Tibial artery (tissue), 4 donors: ENCODE measurements around the gene TMEM247.

ENCODE experiments used
- DNase-seq, 2 donors: peaks; one replicate each; pipeline ENCODE4 v3.0.0-alpha.2; 2019
- H3K27ac ChIP-seq, 2 donors: fragments of 200-600 bp; sonication (generic) in 1 of 2; 1 replicate in 1 of 2; 2 replicates in 1 of 2; pipeline ENCODE4 v1.5.1; 2018 to 2019; ENCODE audit warnings: mild to moderate bottlenecking in 1 of 2
- H3K27me3 ChIP-seq, 2 donors: fragments of 200-600 bp; sonication (generic) in 1 of 2; one replicate each; pipeline versions ENCODE4 v1.5.1 to v1.6.0; 2016 to 2019
- H3K36me3 ChIP-seq, 3 donors: fragments of 200-600 bp; sonication (generic) in 2 of 3; one replicate each; pipeline ENCODE4 v1.5.1; 2016 to 2019; ENCODE audit warnings: mild to moderate bottlenecking in 2 of 3
- H3K4me1 ChIP-seq, 4 donors: fragments of 200-600 bp; sonication (generic) in 2 of 4; 1 replicate in 3 of 4; 2 replicates in 1 of 4; pipeline ENCODE4 v1.5.1; 2016 to 2019
- H3K4me3 ChIP-seq, 2 donors: fragments of 200-600 bp; sonication (generic) in 1 of 2; 1 replicate in 1 of 2; 2 replicates in 1 of 2; pipeline ENCODE4 v1.5.1; 2018 to 2019; ENCODE audit warnings: mild to moderate bottlenecking in 2 of 2
- H3K9me3 ChIP-seq, 3 donors: fragments of 200-600 bp; sonication (generic) in 1 of 3; one replicate each; pipeline ENCODE4 v1.5.1; 2016 to 2019
- CTCF ChIP-seq, 2 experiments: fragments of 200-600 bp in 1 of 2; fragments of 450-650 bp in 1 of 2; IDR thresholded peaks; one replicate each; pipeline ENCODE4 v1.5.1; 2017 to 2019; ENCODE audit warnings: antibody characterized with exemption in 2 of 2, mild to moderate bottlenecking in 1 of 2, moderate library complexity in 1 of 2
- intact Hi-C: fragments of 100-400 bp; cut with DNase I; formaldehyde crosslinking; loops from one replicate; pipeline ENCODE4 v1.15.0; 2023; ENCODE audit warnings: low total_unique reads

The TMEM247 gene

DNA sequence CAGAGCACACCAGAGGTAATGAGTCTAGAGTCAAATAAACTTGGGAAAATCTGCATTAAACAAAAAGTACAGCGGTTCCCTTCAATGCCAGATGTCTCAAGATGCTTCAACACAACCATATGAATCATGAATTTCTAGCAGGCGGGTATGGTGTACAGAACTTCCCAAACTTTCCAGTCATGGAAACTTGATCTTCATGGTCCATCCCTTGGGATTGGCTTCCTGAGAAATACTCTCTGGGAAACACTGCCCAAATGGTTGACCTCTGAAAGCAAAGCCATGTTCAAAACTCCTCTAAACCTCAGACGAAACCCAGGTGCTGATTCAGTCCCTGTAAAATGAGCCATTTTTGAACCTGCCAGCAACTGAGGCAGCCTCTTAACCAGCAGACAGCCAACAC lies 16.4 kb upstream of the TMEM247 start:
- intact Hi-C loops, result no loop called here
- H3K36me3 ChIP-seq, result no peaks in the 10 kb centered on the region
- DNase-seq, result no peak

DNA sequence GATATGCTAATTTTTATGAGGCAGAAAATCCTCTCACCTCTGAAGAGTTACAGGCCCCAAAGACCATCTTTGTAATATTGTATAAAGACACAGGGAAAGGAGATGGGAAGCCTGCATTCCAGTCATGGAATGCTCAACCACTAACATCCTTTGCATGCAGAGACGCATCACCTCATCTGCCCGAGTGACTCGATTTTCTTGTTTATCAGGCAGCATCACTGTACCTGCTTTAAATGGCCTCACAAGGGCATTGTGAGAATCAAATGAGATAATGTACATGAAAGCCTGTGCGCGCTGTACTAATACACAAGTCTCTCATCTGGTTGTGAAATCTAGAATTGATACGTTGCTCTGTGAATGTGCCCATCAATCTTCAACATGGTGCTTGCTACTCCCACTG lies 10.2 kb upstream of the TMEM247 start:
- no peaks in the 10 kb centered on the region for H3K27me3 ChIP-seq
- intact Hi-C loops, result loop anchor here (5.0 kb wide), 1 partner anchor 423 kb away; no protein-coding TSS in a partner anchor
- H3K4me3 ChIP-seq, result no peak overlapping the region
- no peak for DNase-seq
- no peaks in the 10 kb centered on the region for H3K9me3 ChIP-seq
- H3K36me3 ChIP-seq, result no peaks in the 10 kb centered on the region
- no peak for TF ChIP-seq CTCF (IDR thresholded peaks at IDR 0.05)
- H3K4me1 ChIP-seq, result no peaks in the 10 kb centered on the region
- no peak overlapping the region for H3K27ac ChIP-seq

More for the DNA sequence above, 16.4 kb upstream of the TMEM247 start:
- H3K4me1 ChIP-seq, result peaks cover 0 to 15% (median 6%) of the 10 kb centered on the region in 4 donors
- H3K27me3 ChIP-seq, result no peaks in the 10 kb centered on the region
- no peak for TF ChIP-seq CTCF (IDR thresholded peaks at IDR 0.05)
- H3K4me3 ChIP-seq, result no peak overlapping the region
- no peak overlapping the region for H3K27ac ChIP-seq
- H3K9me3 ChIP-seq, result no peaks in the 10 kb centered on the region

GRCh38 chr2:46469700-46470099 lies 9.7 kb upstream of the TMEM247 start:
- Histone ChIP-seq H3K4me1 (no peaks in the 10 kb centered on the region), H3K27me3 (no peaks in the 10 kb centered on the region), H3K9me3 (no peaks in the 10 kb centered on the region), H3K4me3 (no peak overlapping the region), H3K27ac (no peak overlapping the region), H3K36me3 (no peaks in the 10 kb centered on the region)
- TF ChIP-seq CTCF (IDR thresholded peaks at IDR 0.05), result no peak
- intact Hi-C loops, result loop anchor here (5.0 kb wide), 1 partner anchor 423 kb away; no protein-coding TSS in a partner anchor
- no peak for DNase-seq

DNA sequence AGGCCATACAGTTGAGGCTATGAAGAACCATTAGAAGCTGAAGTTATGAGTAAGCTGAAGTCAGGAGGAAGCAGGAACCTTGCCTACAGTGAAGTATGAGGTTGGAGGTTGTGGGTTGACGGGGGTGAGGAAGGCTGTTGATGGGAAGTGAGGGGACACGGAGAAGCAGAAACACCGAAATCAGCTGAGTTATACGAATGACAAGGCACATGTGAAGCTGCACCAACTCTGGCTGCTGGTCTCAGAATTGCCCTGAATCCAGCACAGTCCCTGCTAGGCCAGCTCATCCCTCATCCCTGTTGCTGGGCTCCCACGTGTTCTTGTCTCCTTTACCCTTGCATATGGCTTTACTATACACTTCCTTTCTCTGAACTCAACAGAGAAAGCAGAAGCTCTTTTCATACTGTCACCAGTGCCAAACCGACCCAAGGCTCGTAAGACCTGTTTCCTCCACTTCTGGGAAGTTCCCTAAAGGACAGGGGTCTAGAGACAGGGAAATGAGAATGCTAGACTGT lies 9.2 kb upstream of the TMEM247 start:
- no peak for DNase-seq
- H3K27ac ChIP-seq, result no peak overlapping the region
- H3K36me3 ChIP-seq, result no peaks in the 10 kb centered on the region
- no peaks in the 10 kb centered on the region for H3K27me3 ChIP-seq
- no peaks in the 10 kb centered on the region for H3K9me3 ChIP-seq
- no peaks in the 10 kb centered on the region for H3K4me1 ChIP-seq
- no peak for TF ChIP-seq CTCF (IDR thresholded peaks at IDR 0.05)
- H3K4me3 ChIP-seq, result no peak overlapping the region
- intact Hi-C loops, result no loop called here

GRCh38 chr2:46471019-46471583 lies 8.3 kb upstream of the TMEM247 start:
- DNase-seq, result no peak
- no peak overlapping the region for H3K27ac ChIP-seq
- H3K27me3 ChIP-seq, result no peaks in the 10 kb centered on the region
- no peaks in the 10 kb centered on the region for H3K4me1 ChIP-seq
- no peak for TF ChIP-seq CTCF (IDR thresholded peaks at IDR 0.05)
- H3K4me3 ChIP-seq, result no peak overlapping the region
- intact Hi-C loops, result no loop called here
- H3K9me3 ChIP-seq, result no peaks in the 10 kb centered on the region
- no peaks in the 10 kb centered on the region for H3K36me3 ChIP-seq
